ENCODE data around the gene SEC24D. TPM values are rescaled to one million over a fixed set of nuclear protein-coding genes. Genes with fewer than 3 reads are reported as not detected.

The SEC24D gene
- total and polyA plus RNA-seq, 11 donors = 3.1 to 36.4 (median 14.8) TPM

DNA sequence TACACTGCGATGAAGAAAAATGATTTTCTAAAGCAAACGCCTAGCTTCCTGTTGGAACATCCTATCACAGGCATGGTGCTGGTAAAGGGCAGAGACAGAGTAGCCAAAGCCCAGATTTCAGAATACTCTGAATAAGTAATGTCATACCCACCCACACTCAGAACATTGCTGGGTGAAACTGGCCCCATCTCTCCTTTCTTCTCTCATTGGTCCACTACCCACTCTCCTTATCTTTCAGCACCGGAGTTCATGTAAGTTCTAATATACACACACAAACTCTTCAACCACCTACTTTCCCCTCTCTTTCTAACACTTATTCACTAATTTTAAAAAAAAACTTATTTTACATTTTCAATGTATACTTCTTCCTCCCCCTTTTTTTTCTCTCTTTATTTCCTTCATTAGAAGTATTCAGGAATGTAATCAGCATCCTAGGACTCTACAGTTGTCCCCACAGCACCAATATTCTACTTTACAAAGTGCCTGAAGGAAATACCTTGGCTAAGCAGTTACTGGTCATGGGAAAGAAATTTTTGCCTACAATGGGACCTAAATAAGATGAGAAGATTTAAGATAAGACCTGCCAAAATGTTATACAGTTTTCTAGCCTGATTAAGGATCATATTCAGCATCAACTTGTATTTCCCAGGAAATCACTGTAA, 63.0 kb downstream of the SEC24D start:
- Histone ChIP-seq H3K4me3 (peak overlapping the region in 5 of 12 donors; percentile 11 to 38 (median 19)), H3K36me3 (peaks cover 0 to 26% (median 1%) of the 10 kb centered on the region in 9 donors), H3K9me3 (peaks cover 0 to 8% (median 0%) of the 10 kb centered on the region in 12 donors), H3K27ac (peak overlapping the region; percentile 1 to 87 (median 62)), H3K27me3 (no peaks in the 10 kb centered on the region), H3K4me1 (peaks cover 4 to 85% (median 52%) of the 10 kb centered on the region in 12 donors)
- no peak for DNase-seq
- TF ChIP-seq, protein P1, sequence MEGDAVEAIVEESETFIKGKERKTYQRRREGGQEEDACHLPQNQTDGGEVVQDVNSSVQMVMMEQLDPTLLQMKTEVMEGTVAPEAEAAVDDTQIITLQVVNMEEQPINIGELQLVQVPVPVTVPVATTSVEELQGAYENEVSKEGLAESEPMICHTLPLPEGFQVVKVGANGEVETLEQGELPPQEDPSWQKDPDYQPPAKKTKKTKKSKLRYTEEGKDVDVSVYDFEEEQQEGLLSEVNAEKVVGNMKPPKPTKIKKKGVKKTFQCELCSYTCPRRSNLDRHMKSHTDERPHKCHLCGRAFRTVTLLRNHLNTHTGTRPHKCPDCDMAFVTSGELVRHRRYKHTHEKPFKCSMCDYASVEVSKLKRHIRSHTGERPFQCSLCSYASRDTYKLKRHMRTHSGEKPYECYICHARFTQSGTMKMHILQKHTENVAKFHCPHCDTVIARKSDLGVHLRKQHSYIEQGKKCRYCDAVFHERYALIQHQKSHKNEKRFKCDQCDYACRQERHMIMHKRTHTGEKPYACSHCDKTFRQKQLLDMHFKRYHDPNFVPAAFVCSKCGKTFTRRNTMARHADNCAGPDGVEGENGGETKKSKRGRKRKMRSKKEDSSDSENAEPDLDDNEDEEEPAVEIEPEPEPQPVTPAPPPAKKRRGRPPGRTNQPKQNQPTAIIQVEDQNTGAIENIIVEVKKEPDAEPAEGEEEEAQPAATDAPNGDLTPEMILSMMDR (IDR thresholded peaks at IDR 0.05) = no peak
- no peak for TF ChIP-seq POLR2A (IDR thresholded peaks at IDR 0.05)
- intact Hi-C loops (cut with DNase I) = loop anchor here (1.0 to 10.0 kb wide), 10 partner anchors 64 to 512 kb away; partner anchors contain the start of genes SYNPO2 (in 5 of the 10) and SEC24D (in 1 of the 10)
- 29 to 49% (median 36%) methylated on average over 3 of the region's 3 CpGs for WGBS, 4 donors
- peak; percentile 23 to 68 (median 38) for ATAC-seq

DNA sequence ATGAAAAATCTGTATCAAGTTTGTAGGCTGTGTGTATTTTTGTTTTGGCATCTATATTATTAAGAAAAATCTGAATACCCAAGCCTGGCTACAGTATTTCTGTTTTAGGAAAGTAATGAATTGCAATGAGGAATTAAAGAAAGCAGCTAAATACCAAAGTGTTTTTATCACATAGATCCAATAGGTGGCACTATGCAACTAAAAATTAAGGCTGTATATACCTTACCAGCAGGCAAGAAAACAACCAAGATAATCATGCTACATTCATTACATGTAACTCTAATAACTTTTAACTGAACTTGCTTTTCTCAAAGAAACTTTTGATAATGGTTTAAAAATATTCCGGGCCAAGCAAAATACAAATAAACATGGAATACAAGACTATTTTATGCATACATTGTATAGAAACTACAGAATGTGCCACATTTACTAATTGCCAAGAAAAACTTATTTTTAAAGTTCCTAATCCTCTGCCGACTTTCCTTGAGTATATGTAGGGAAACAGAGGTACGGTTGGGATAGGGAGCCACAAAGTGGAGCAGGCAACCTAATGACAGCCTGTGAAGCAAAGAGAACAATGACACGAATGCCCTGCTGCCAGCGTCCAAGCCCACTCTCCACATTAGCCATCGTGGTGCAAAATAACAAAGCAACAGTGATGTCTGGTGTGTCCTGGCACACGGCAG, 63.7 kb downstream of the SEC24D start:
- H3K27ac ChIP-seq = peak overlapping the region; percentile 1 to 87 (median 64)
- DNase-seq (no peak), ATAC-seq (peak; percentile 68 to 81 (median 74))
- peaks cover 0 to 1% (median 0%) of the 10 kb centered on the region in 12 donors for H3K9me3 ChIP-seq
- TF ChIP-seq, protein P1 (IDR thresholded peaks at IDR 0.05) = peak; percentile 46 to 76 (median 64)
- no peak for TF ChIP-seq POLR2A (IDR thresholded peaks at IDR 0.05)
- peaks cover 0 to 33% (median 8%) of the 10 kb centered on the region in 9 donors for H3K36me3 ChIP-seq
- intact Hi-C loops (cut with DNase I) = loop anchor here (1.0 to 10.0 kb wide), 10 partner anchors 65 to 513 kb away; partner anchors contain the start of genes SYNPO2 (in 5 of the 10) and SEC24D (in 1 of the 10)
- H3K4me1 ChIP-seq = peaks cover 4 to 85% (median 52%) of the 10 kb centered on the region in 12 donors
- H3K27me3 ChIP-seq = no peaks in the 10 kb centered on the region
- peak overlapping the region in 5 of 12 donors; percentile 11 to 38 (median 19) for H3K4me3 ChIP-seq
- WGBS, 4 donors = 23 to 32% (median 28%) methylated on average over 7 of the region's 7 CpGs

DNA sequence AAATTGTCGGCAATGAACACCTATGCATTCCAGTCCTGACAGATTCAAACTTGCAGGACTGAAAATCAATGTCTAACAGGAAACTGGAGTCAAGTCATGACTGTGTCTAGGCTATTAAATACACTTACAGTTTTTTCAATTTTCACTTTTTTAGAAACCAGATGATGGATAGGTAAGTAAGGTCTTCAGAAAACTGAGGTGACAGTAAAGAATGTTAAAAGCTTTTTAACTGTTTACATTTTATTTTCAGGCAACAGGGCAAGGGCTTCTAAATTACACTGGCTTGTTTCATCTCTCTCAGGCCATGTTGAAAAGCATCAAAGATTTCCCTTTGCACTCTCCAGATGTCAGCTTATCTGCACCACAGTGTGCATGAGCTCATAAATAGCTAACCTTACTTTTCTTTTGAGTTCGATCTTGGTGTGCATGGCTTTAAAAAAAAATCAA, 65.2 kb downstream of the SEC24D start:
- H3K27me3 ChIP-seq = no peaks in the 10 kb centered on the region
- H3K9me3 ChIP-seq = no peaks in the 10 kb centered on the region
- H3K36me3 ChIP-seq = peaks cover 0 to 48% (median 23%) of the 10 kb centered on the region in 9 donors
- peaks cover 4 to 83% (median 51%) of the 10 kb centered on the region in 12 donors for H3K4me1 ChIP-seq
- WGBS, 4 donors = 31 to 42% (median 34%) methylated on average over 2 of the region's 2 CpGs
- peak overlapping the region; percentile 38 to 87 (median 66) for H3K27ac ChIP-seq
- H3K4me3 ChIP-seq = no peak overlapping the region
- TF ChIP-seq, protein P1 (IDR thresholded peaks at IDR 0.05) = no peak
- TF ChIP-seq POLR2A (IDR thresholded peaks at IDR 0.05) = no peak
- no peak for DNase-seq
- peak; percentile 62 to 71 (median 68) for ATAC-seq
- intact Hi-C loops (cut with DNase I) = loop anchor here in 8 of 10 donors (2.0 to 10.0 kb wide), 7 partner anchors 24 to 514 kb away; partner anchors contain the start of genes SYNPO2 (in 3 of the 8) and SEC24D (in 1 of the 8)

All from heart left ventricle (tissue), 16 donors.